BJ (cell line): ENCODE measurements around the gene CDKAL1. TPM values are rescaled to one million over a fixed set of nuclear protein-coding genes. Genes with fewer than 3 reads are reported as not detected.
A peak's percentile ranks its signal among the peaks of the same experiment; 100 is the strongest.

Experiments
- CTCF ChIA-PET: fragments of 350-600 bp; formaldehyde crosslinking; extraction: SDS; loops from one replicate; lab custom pipeline; 2021; ENCODE audit warnings: antibody characterized with exemption, inconsistent platforms; lab: Yijun Ruan, JAX
- POLR2A ChIA-PET: fragments of 300-600 bp; sonication (Branson Sonifier 250); formaldehyde crosslinking; extraction: SDS; loops from one replicate; lab custom pipeline; 2021; ENCODE audit warnings: antibody characterized with exemption; lab: Charles Lee
- DNase-seq: peaks from one replicate; pipeline ENCODE4 v3.0.0-alpha.2; 2011; ENCODE audit warnings: low read depth
- H3K27me3 ChIP-seq: 2 replicates; pipeline ENCODE4 v1.6.0; 2011; ENCODE audit warnings: low read length; ENCODE audit not compliant: control insufficient read depth, insufficient read depth
- H3K36me3 ChIP-seq: 2 replicates; pipeline ENCODE4 v1.5.1; 2011; ENCODE audit warnings: low read length; ENCODE audit not compliant: control insufficient read depth, insufficient read depth
- H3K4me3 ChIP-seq: 2 replicates; pipeline ENCODE4 v1.5.1; 2011; ENCODE audit warnings: low read depth, mild to moderate bottlenecking, control low read depth, low read length
- CTCF ChIP-seq: IDR thresholded peaks from 2 replicates; pipeline ENCODE4 v1.5.1; 2011; ENCODE audit warnings: low read depth, mild to moderate bottlenecking, control low read depth, inconsistent platforms, low read length, moderate library complexity; ENCODE audit not compliant: insufficient read depth
- polyA plus RNA-seq: library from polyadenylated mRNA; depleted of rRNA; stranded (reverse); fragments of >200 nt; gene quantifications from 2 replicates; pipeline ENCODE4 v1.2.3, GENCODE V29; 2011

The CDKAL1 gene
- polyA plus RNA-seq, 1 experiment, result 3.8 TPM

- no peak for DNase-seq
- Histone ChIP-seq H3K4me3 (no peak overlapping the region), H3K27me3 (no peaks in the 10 kb centered on the region), H3K36me3 (no peaks in the 10 kb centered on the region)
- ChIA-PET CTCF (interaction anchor here (0.8 kb wide), 1 partner anchor 10 kb away, joined by 3 read pairs; no protein-coding TSS in a partner anchor), POLR2A (no interaction called here)
- no peak for TF ChIP-seq CTCF
Observed at GRCh38 chr6:20997770-20998147, 463.5 kb downstream of the CDKAL1 start.

- no peak for DNase-seq
- POLR2A ChIA-PET, result no interaction called here
- H3K27me3 ChIP-seq, result no peaks in the 10 kb centered on the region
- no peak overlapping the region for H3K4me3 ChIP-seq
- TF ChIP-seq CTCF, result no peak
- no peaks in the 10 kb centered on the region for H3K36me3 ChIP-seq
- CTCF ChIA-PET, result no interaction called here
Observed at GRCh38 chr6:20998748-20999448, 464.6 kb downstream of the CDKAL1 start.

- no peak for TF ChIP-seq CTCF
- CTCF ChIA-PET, result no interaction called here
- Histone ChIP-seq H3K4me3 (no peak overlapping the region), H3K27me3 (no peaks in the 10 kb centered on the region), H3K36me3 (no peaks in the 10 kb centered on the region)
- POLR2A ChIA-PET, result no interaction called here
- DNase-seq, result no peak
Observed at GRCh38 chr6:21000331-21000801, 466.1 kb downstream of the CDKAL1 start.

GRCh38 chr6:21001736-21002135 lies 467.5 kb downstream of the CDKAL1 start:
- POLR2A ChIA-PET, result no interaction called here
- DNase-seq, result no peak
- no peak for TF ChIP-seq CTCF
- H3K36me3 ChIP-seq, result no peaks in the 10 kb centered on the region
- CTCF ChIA-PET, result no interaction called here
- H3K27me3 ChIP-seq, result no peaks in the 10 kb centered on the region
- H3K4me3 ChIP-seq, result no peak overlapping the region

GRCh38 chr6:21003780-21004541 lies 469.7 kb downstream of the CDKAL1 start:
- Histone ChIP-seq H3K4me3 (no peak overlapping the region), H3K27me3 (no peaks in the 10 kb centered on the region), H3K36me3 (no peaks in the 10 kb centered on the region)
- CTCF ChIA-PET, result no interaction called here
- no peak for TF ChIP-seq CTCF
- POLR2A ChIA-PET, result no interaction called here
- DNase-seq, result peak; percentile 11
